ENCODE results near the gene PRKD1.

PRKD1 gene

DNA sequence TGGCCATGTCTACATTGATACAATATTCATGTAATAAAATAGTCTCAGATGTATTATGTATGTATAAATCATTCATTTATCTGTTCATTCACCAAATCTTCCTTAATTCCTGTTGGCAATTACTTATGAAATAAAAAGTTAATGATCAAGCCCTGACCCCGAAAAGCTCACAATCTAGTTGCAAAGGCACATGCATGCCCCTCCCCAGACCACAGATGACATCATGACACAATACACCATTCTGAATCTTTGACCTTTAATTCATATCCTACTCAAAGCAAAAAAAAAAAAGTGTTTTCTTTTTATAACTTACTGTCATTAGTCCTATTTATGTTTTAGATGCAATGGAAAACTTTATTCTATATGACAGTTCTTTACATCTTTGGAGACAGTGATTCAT, 346.9 kb downstream of the PRKD1 start:
- H3K4me3 Mint-ChIP-seq: no peak overlapping the region
- TF ChIP-seq, protein P1, sequence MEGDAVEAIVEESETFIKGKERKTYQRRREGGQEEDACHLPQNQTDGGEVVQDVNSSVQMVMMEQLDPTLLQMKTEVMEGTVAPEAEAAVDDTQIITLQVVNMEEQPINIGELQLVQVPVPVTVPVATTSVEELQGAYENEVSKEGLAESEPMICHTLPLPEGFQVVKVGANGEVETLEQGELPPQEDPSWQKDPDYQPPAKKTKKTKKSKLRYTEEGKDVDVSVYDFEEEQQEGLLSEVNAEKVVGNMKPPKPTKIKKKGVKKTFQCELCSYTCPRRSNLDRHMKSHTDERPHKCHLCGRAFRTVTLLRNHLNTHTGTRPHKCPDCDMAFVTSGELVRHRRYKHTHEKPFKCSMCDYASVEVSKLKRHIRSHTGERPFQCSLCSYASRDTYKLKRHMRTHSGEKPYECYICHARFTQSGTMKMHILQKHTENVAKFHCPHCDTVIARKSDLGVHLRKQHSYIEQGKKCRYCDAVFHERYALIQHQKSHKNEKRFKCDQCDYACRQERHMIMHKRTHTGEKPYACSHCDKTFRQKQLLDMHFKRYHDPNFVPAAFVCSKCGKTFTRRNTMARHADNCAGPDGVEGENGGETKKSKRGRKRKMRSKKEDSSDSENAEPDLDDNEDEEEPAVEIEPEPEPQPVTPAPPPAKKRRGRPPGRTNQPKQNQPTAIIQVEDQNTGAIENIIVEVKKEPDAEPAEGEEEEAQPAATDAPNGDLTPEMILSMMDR (IDR thresholded peaks at IDR 0.05): no peak
- no peak for DNase-seq
- H3K27ac Mint-ChIP-seq: no peak overlapping the region
- H3K9me3 Mint-ChIP-seq: no peaks in the 10 kb centered on the region
- H3K27me3 Mint-ChIP-seq (ENCODE audit: low read depth, poor library complexity): peaks cover 3% of the 10 kb centered on the region
- peaks cover 6% of the 10 kb centered on the region for H3K4me1 Mint-ChIP-seq
- H3K36me3 Mint-ChIP-seq (ENCODE audit: low read depth): no peaks in the 10 kb centered on the region

DNA sequence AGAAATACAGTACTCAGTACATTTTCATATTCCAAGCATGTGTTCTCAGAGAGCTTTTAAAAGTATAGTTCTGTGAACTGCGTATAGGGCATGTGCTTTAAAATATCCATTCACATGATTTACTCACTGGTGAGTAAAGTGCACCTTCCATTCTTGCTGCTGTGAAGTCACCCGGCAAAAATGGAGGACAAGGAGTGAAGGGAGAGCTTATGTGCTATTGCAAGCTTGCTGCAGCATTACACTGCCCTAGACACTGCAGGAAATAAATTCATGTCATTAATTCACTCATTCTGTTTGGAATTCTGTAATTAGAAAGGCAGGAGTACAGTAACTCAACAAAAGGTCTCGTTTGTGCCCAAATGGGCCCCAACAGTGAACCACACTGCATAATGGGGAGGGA, 347.8 kb downstream of the PRKD1 start:
- Mint-ChIP-seq H3K36me3 (ENCODE audit: low read depth) (no peaks in the 10 kb centered on the region), H3K27ac (no peak overlapping the region), H3K4me3 (no peak overlapping the region), H3K27me3 (ENCODE audit: low read depth, poor library complexity) (peaks cover under 1% of the 10 kb centered on the region), H3K4me1 (peaks cover 2% of the 10 kb centered on the region), H3K9me3 (no peaks in the 10 kb centered on the region)
- no peak for DNase-seq
- TF ChIP-seq, protein P1 (IDR thresholded peaks at IDR 0.05): no peak

DNA sequence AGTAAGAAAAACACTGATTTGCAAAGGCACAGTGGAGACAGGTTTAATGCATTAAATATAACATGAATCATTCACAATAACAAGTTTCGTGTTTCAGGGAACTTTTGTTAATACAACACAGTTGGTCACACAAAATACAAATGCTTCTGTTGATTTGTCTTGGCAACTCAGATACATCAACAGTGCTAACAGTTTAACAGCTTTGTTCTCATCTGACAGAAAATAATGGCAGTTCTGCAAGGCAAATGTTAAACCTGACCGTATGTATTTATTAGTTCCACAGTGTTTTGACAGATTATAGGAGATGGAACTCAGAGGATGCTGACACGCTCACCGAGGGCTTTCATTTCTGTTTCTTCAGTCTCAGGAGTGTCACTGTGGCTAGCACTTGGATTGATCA, 350.7 kb downstream of the PRKD1 start:
- DNase-seq: no peak
- peaks cover 6% of the 10 kb centered on the region for H3K9me3 Mint-ChIP-seq
- H3K27ac Mint-ChIP-seq: no peak overlapping the region
- no peaks in the 10 kb centered on the region for H3K36me3 Mint-ChIP-seq (ENCODE audit: low read depth)
- H3K4me1 Mint-ChIP-seq: no peaks in the 10 kb centered on the region
- TF ChIP-seq, protein P1 (IDR thresholded peaks at IDR 0.05): no peak
- no peaks in the 10 kb centered on the region for H3K27me3 Mint-ChIP-seq (ENCODE audit: low read depth, poor library complexity)
- no peak overlapping the region for H3K4me3 Mint-ChIP-seq

DNA sequence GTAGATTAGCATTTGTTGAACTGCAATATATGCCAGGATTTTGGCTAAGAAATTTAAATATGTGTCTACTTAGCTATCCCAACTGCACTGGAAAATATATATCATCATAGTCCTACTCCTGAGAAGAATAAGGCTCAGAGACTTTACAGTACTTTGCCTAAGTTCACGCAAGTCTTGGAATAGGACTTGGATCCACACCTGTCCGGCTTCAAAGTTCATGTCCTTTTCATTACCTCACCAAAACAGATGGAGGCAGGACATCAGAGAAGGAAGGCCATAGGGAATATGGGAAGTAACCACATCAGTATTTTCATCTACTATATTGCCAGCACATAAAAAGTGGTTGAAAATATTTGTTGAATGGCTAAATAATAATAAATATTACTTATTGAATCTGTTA, 358.5 kb downstream of the PRKD1 start:
- TF ChIP-seq, protein P1 (IDR thresholded peaks at IDR 0.05): no peak
- Mint-ChIP-seq H3K36me3 (ENCODE audit: low read depth) (peaks cover 5% of the 10 kb centered on the region), H3K27ac (no peak overlapping the region), H3K27me3 (ENCODE audit: low read depth, poor library complexity) (no peaks in the 10 kb centered on the region), H3K9me3 (peaks cover 30% of the 10 kb centered on the region), H3K4me1 (no peaks in the 10 kb centered on the region), H3K4me3 (no peak overlapping the region)
- DNase-seq: no peak

DNA sequence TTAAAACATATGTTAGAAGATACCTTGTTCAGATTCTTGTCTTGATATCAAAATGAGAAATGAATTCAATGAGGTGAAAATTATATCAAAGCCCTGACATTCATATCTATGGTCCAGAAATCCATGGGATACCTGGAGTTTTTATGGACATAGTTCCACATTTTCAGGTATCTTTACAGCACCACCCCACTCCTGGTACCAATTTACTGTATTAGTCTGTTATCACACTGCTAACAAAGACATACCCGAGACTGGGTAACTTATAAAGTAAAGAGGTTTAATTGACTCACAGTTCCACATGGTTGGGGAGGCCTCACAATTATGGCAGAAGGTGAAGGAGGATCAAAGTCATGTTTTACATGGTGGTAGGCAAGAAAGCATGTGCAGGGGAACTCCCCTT, 361.5 kb downstream of the PRKD1 start:
- Mint-ChIP-seq H3K27ac (no peak overlapping the region), H3K4me1 (no peaks in the 10 kb centered on the region), H3K9me3 (peaks cover 23% of the 10 kb centered on the region), H3K4me3 (no peak overlapping the region), H3K36me3 (ENCODE audit: low read depth) (peaks cover 5% of the 10 kb centered on the region), H3K27me3 (ENCODE audit: low read depth, poor library complexity) (no peaks in the 10 kb centered on the region)
- DNase-seq: no peak
- TF ChIP-seq, protein P1 (IDR thresholded peaks at IDR 0.05): no peak

DNA sequence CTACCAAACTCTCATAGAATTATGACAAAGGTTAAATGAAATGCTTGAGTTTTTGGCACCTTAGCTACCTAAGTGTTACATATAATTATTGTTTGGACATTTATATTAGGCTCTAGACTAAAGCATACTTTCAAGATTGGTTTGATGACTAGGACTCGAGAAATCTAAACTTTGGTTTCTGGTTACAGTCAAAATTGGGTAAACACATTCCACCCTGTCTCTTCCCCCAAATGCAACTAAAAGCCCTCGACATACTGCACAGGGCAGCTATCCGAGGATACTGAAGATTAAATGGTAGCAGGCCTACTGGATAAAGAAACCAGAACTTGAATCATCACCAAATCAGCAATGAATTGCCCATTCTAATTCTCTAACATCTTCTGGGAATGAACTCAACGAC, 369.1 kb downstream of the PRKD1 start:
- DNase-seq: no peak
- Mint-ChIP-seq H3K4me1 (no peaks in the 10 kb centered on the region), H3K4me3 (no peak overlapping the region), H3K36me3 (ENCODE audit: low read depth) (no peaks in the 10 kb centered on the region), H3K27ac (no peak overlapping the region), H3K27me3 (ENCODE audit: low read depth, poor library complexity) (no peaks in the 10 kb centered on the region), H3K9me3 (no peaks in the 10 kb centered on the region)
- TF ChIP-seq, protein P1 (IDR thresholded peaks at IDR 0.05): no peak
